Measurements from ENCODE around the gene HUWE1. TPM values are rescaled to one million over a fixed set of nuclear protein-coding genes. Genes with fewer than 3 reads are reported as not detected.

The HUWE1 gene
- total and polyA plus RNA-seq, 2 of the 13 experiments (the other 11 are each of a cell fraction or from before 2014, with no cell fraction given) = 63.2 to 68.1 TPM

DNA sequence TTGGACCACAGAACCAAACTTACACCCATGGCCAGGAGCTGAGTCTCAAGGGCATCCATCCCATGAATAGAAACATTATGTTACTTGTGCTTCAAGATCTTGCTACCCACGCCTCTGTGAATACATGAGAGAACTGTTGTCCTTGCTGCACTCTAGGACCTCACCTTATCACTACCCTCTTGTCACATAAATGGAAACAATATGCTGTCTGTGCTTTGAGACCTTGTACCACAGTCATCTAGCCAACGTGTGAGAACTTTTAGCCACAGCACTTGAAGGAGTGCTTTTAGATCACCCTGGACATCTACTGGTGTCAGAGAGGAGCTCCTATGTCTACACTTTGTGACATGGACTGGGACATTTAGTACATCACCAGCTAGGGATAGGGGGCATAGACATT lies 30.7 kb upstream of the HUWE1 start (continued):
- TF ChIP-seq, protein P1, sequence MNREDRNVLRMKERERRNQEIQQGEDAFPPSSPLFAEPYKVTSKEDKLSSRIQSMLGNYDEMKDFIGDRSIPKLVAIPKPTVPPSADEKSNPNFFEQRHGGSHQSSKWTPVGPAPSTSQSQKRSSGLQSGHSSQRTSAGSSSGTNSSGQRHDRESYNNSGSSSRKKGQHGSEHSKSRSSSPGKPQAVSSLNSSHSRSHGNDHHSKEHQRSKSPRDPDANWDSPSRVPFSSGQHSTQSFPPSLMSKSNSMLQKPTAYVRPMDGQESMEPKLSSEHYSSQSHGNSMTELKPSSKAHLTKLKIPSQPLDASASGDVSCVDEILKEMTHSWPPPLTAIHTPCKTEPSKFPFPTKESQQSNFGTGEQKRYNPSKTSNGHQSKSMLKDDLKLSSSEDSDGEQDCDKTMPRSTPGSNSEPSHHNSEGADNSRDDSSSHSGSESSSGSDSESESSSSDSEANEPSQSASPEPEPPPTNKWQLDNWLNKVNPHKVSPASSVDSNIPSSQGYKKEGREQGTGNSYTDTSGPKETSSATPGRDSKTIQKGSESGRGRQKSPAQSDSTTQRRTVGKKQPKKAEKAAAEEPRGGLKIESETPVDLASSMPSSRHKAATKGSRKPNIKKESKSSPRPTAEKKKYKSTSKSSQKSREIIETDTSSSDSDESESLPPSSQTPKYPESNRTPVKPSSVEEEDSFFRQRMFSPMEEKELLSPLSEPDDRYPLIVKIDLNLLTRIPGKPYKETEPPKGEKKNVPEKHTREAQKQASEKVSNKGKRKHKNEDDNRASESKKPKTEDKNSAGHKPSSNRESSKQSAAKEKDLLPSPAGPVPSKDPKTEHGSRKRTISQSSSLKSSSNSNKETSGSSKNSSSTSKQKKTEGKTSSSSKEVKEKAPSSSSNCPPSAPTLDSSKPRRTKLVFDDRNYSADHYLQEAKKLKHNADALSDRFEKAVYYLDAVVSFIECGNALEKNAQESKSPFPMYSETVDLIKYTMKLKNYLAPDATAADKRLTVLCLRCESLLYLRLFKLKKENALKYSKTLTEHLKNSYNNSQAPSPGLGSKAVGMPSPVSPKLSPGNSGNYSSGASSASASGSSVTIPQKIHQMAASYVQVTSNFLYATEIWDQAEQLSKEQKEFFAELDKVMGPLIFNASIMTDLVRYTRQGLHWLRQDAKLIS (CRISPR knock-in tag; IDR thresholded peaks at IDR 0.05) = no peak
- TF ChIP-seq, protein P2, sequence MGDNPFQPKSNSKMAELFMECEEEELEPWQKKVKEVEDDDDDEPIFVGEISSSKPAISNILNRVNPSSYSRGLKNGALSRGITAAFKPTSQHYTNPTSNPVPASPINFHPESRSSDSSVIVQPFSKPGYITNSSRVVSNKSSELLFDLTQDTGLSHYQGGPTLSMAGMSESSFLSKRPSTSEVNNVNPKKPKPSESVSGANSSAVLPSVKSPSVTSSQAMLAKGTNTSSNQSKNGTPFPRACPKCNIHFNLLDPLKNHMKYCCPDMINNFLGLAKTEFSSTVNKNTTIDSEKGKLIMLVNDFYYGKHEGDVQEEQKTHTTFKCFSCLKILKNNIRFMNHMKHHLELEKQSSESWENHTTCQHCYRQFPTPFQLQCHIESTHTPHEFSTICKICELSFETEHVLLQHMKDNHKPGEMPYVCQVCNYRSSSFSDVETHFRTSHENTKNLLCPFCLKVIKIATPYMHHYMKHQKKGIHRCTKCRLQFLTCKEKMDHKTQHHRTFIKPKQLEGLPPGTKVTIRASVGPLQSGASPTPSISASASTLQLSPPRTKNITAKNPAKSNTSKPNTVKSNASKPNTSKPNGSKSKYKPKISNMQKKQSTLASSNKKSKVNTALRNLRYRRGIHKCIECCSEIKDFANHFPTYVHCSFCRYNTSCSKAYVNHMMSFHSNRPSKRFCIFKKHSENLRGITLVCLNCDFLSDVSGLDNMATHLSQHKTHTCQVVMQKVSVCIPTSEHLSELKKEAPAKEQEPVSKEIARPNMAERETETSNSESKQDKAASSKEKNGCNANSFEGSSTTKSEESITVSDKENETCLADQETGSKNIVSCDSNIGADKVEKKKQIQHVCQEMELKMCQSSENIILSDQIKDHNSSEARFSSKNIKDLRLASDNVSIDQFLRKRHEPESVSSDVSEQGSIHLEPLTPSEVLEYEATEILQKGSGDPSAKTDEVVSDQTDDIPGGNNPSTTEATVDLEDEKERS (CRISPR knock-in tag; IDR thresholded peaks at IDR 0.05) = no peak
- TF ChIP-seq STAT5B (CRISPR knock-in tag; IDR thresholded peaks at IDR 0.05) (no peak), TAF15 (IDR thresholded peaks at IDR 0.05; ENCODE audit: low read depth, low read length, poor library complexity, severe bottlenecking) (no peak), SP1 (IDR thresholded peaks at IDR 0.05) (no peak), SP1 (CRISPR knock-in tag; IDR thresholded peaks at IDR 0.05) (no peak), DNMT3B (CRISPR knock-in tag; conservative IDR thresholded peaks at IDR 0.05) (no peak), ZBTB3 (CRISPR knock-in tag; IDR thresholded peaks at IDR 0.05; ENCODE audit: borderline replicate concordance, low read depth) (no peak), ZFX (CRISPR knock-in tag; IDR thresholded peaks at IDR 0.05; ENCODE audit: low read depth) (no peak)
- TF ChIP-seq, protein P3, sequence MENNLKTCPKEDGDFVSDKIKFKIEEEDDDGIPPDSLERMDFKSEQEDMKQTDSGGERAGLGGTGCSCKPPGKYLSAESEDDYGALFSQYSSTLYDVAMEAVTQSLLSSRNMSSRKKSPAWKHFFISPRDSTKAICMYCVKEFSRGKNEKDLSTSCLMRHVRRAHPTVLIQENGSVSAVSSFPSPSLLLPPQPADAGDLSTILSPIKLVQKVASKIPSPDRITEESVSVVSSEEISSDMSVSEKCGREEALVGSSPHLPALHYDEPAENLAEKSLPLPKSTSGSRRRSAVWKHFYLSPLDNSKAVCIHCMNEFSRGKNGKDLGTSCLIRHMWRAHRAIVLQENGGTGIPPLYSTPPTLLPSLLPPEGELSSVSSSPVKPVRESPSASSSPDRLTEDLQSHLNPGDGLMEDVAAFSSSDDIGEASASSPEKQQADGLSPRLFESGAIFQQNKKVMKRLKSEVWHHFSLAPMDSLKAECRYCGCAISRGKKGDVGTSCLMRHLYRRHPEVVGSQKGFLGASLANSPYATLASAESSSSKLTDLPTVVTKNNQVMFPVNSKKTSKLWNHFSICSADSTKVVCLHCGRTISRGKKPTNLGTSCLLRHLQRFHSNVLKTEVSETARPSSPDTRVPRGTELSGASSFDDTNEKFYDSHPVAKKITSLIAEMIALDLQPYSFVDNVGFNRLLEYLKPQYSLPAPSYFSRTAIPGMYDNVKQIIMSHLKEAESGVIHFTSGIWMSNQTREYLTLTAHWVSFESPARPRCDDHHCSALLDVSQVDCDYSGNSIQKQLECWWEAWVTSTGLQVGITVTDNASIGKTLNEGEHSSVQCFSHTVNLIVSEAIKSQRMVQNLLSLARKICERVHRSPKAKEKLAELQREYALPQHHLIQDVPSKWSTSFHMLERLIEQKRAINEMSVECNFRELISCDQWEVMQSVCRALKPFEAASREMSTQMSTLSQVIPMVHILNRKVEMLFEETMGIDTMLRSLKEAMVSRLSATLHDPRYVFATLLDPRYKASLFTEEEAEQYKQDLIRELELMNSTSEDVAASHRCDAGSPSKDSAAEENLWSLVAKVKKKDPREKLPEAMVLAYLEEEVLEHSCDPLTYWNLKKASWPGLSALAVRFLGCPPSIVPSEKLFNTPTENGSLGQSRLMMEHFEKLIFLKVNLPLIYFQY (CRISPR knock-in tag; IDR thresholded peaks at IDR 0.05; ENCODE audit: borderline replicate concordance) = no peak
